ENCODE data around the gene ASB18.

Gene ASB18

GRCh38 chr2:236250909-236251579, 13.2 kb downstream of the ASB18 start:
- Histone ChIP-seq H3K27me3 (ENCODE audit: low read depth, low read length) (no peaks in the 10 kb centered on the region), H3K27ac (ENCODE audit: low read length) (no peak overlapping the region), H4K20me1 (ENCODE audit: insufficient read depth, low read length) (no peaks in the 10 kb centered on the region), H3K36me3 (replicated peaks; ENCODE audit: low read depth, low read length) (no peaks in the 10 kb centered on the region), H3K9ac (ENCODE audit: low read length) (no peak overlapping the region), H3K4me3 (ENCODE audit: low read length) (no peak overlapping the region), H3K4me1 (ENCODE audit: low read length) (no peaks in the 10 kb centered on the region), H3K4me2 (ENCODE audit: low read length) (no peak overlapping the region), H2AFZ (ENCODE audit: low read depth, low read length) (no peak overlapping the region), H3K79me2 (ENCODE audit: low read length) (no peaks in the 10 kb centered on the region), H3K9me3 (ENCODE audit: insufficient read depth, low read length) (no peaks in the 10 kb centered on the region)
- TF ChIP-seq EZH2phosphoT487 (IDR thresholded peaks at IDR 0.05; ENCODE audit: low read depth) = no peak
- TF ChIP-seq CTCF (IDR thresholded peaks at IDR 0.05; ENCODE audit: low read depth, low read length) = no peak

GRCh38 chr2:236250286-236250685, 13.9 kb downstream of the ASB18 start:
- Histone ChIP-seq H3K4me3 (ENCODE audit: low read length) (no peak overlapping the region), H3K9me3 (ENCODE audit: insufficient read depth, low read length) (no peaks in the 10 kb centered on the region), H3K4me2 (ENCODE audit: low read length) (no peak overlapping the region), H3K36me3 (replicated peaks; ENCODE audit: low read depth, low read length) (no peaks in the 10 kb centered on the region), H3K9ac (ENCODE audit: low read length) (no peak overlapping the region), H2AFZ (ENCODE audit: low read depth, low read length) (no peak overlapping the region), H3K27me3 (ENCODE audit: low read depth, low read length) (no peaks in the 10 kb centered on the region), H3K79me2 (ENCODE audit: low read length) (no peaks in the 10 kb centered on the region), H3K4me1 (ENCODE audit: low read length) (no peaks in the 10 kb centered on the region), H3K27ac (ENCODE audit: low read length) (no peak overlapping the region), H4K20me1 (ENCODE audit: insufficient read depth, low read length) (no peaks in the 10 kb centered on the region)
- TF ChIP-seq CTCF (IDR thresholded peaks at IDR 0.05; ENCODE audit: low read depth, low read length) = no peak
- TF ChIP-seq EZH2phosphoT487 (IDR thresholded peaks at IDR 0.05; ENCODE audit: low read depth) = no peak

- Histone ChIP-seq H3K4me2 (ENCODE audit: low read length) (no peak overlapping the region), H3K79me2 (ENCODE audit: low read length) (no peaks in the 10 kb centered on the region), H3K9me3 (ENCODE audit: insufficient read depth, low read length) (no peaks in the 10 kb centered on the region), H3K27ac (ENCODE audit: low read length) (no peak overlapping the region), H4K20me1 (ENCODE audit: insufficient read depth, low read length) (no peaks in the 10 kb centered on the region), H3K27me3 (ENCODE audit: low read depth, low read length) (no peaks in the 10 kb centered on the region), H2AFZ (ENCODE audit: low read depth, low read length) (no peak overlapping the region), H3K4me3 (ENCODE audit: low read length) (no peak overlapping the region), H3K9ac (ENCODE audit: low read length) (no peak overlapping the region), H3K36me3 (replicated peaks; ENCODE audit: low read depth, low read length) (no peaks in the 10 kb centered on the region), H3K4me1 (ENCODE audit: low read length) (no peaks in the 10 kb centered on the region)
- TF ChIP-seq EZH2phosphoT487 (IDR thresholded peaks at IDR 0.05; ENCODE audit: low read depth) (no peak), CTCF (IDR thresholded peaks at IDR 0.05; ENCODE audit: low read depth, low read length) (no peak)
These were observed 15.1 kb downstream of the ASB18 start for GRCh38 chr2:236249066-236249465.

- no peak overlapping the region for H2AFZ ChIP-seq (ENCODE audit: low read depth, low read length)
These were observed 17.4 kb downstream of the ASB18 start for GRCh38 chr2:236246711-236247246.

More at GRCh38 chr2:236246711-236247246, 17.4 kb downstream of the ASB18 start:
- Histone ChIP-seq H3K4me3 (ENCODE audit: low read length) (no peak overlapping the region), H3K27me3 (ENCODE audit: low read depth, low read length) (no peaks in the 10 kb centered on the region), H3K9ac (ENCODE audit: low read length) (no peak overlapping the region), H3K27ac (ENCODE audit: low read length) (no peak overlapping the region), H3K36me3 (replicated peaks; ENCODE audit: low read depth, low read length) (no peaks in the 10 kb centered on the region), H4K20me1 (ENCODE audit: insufficient read depth, low read length) (no peaks in the 10 kb centered on the region), H3K79me2 (ENCODE audit: low read length) (no peaks in the 10 kb centered on the region), H3K9me3 (ENCODE audit: insufficient read depth, low read length) (no peaks in the 10 kb centered on the region), H3K4me1 (ENCODE audit: low read length) (no peaks in the 10 kb centered on the region), H3K4me2 (ENCODE audit: low read length) (no peak overlapping the region)
- no peak for TF ChIP-seq EZH2phosphoT487 (IDR thresholded peaks at IDR 0.05; ENCODE audit: low read depth)
- no peak for TF ChIP-seq CTCF (IDR thresholded peaks at IDR 0.05; ENCODE audit: low read depth, low read length)

Measured in OCI-LY3 (cell line).